Measurements from ENCODE around the gene HDAC3.

DNA sequence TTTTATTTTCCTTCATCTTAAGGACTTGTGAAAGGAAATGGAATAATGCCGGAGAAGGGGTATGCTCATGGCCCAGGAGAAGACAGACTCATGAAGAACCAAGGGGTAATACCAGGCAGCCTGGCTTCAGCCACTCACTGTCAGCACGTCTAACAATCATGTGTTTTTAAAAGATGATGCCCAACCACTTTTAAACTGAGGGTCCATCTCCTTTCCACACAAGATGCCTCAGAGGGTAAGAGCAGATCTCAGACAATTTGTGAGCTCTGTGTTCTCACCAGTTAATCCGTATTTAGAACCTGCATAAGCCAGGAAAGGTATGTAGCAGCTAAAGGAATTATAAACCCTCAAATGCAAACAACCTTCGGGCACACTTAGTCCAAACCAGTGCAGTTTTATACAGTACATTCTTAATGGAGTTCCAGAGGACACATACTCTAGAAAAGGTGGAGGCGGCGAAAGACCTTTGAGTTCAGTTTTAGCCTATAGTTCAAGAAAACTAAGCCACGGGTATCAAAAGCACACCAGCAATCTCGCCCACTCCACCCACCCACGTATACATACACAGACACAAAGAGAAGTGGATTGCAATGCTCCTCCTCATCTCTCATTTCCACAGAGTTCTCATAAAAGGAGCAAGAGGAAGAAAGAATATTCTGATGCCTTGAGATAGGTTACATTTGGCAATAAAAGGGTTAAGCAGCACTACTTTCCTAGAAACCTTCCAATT lies 20.5 kb downstream of the HDAC3 start:
- no peak for TF ChIP-seq NRF1 (IDR thresholded peaks at IDR 0.05; ENCODE audit: low read depth, low read length)
- no peak for TF ChIP-seq GABPA (IDR thresholded peaks at IDR 0.05; ENCODE audit: low read depth)
- TF ChIP-seq FOXM1 (IDR thresholded peaks at IDR 0.05; ENCODE audit: low read depth) = no peak
- no peak for TF ChIP-seq CTCF (IDR thresholded peaks at IDR 0.05)
- TF ChIP-seq RXRA (IDR thresholded peaks at IDR 0.05; ENCODE audit: borderline replicate concordance, low read depth) = no peak
- TF ChIP-seq, protein P1, sequence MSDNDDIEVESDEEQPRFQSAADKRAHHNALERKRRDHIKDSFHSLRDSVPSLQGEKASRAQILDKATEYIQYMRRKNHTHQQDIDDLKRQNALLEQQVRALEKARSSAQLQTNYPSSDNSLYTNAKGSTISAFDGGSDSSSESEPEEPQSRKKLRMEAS (IDR thresholded peaks at IDR 0.05; ENCODE audit: low read depth) = no peak
- no peak for TF ChIP-seq YY1 (IDR thresholded peaks at IDR 0.05; ENCODE audit: low read depth)
- no peak for TF ChIP-seq TEAD4 (IDR thresholded peaks at IDR 0.05; ENCODE audit: borderline replicate concordance, insufficient read depth)
- no peak for TF ChIP-seq SIN3A (IDR thresholded peaks at IDR 0.05; ENCODE audit: borderline replicate concordance, low read depth, low read length)
- no peak for TF ChIP-seq EZH2phosphoT487 (IDR thresholded peaks at IDR 0.05; ENCODE audit: borderline replicate concordance, low read depth)
- no peak for TF ChIP-seq CHD2 (IDR thresholded peaks at IDR 0.05; ENCODE audit: low read length, partially characterized antibody)
- no peak for TF ChIP-seq REST (IDR thresholded peaks at IDR 0.05; ENCODE audit: low read depth, low read length)
- TF ChIP-seq FOSL2 (IDR thresholded peaks at IDR 0.05; ENCODE audit: borderline replicate concordance, low read depth) = no peak
- TF ChIP-seq, protein P2, sequence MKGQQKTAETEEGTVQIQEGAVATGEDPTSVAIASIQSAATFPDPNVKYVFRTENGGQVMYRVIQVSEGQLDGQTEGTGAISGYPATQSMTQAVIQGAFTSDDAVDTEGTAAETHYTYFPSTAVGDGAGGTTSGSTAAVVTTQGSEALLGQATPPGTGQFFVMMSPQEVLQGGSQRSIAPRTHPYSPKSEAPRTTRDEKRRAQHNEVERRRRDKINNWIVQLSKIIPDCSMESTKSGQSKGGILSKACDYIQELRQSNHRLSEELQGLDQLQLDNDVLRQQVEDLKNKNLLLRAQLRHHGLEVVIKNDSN (IDR thresholded peaks at IDR 0.05; ENCODE audit: borderline replicate concordance, low read depth) = no peak
